HepG2 (cell line): ENCODE results near the gene SLC24A4. TPM values are rescaled to one million over a fixed set of nuclear protein-coding genes. Genes with fewer than 3 reads are reported as not detected.

Experiments used
- ATAC-seq: fragments of 200-7000 bp; cut with Tn5 transposase; 3 replicates; pipeline ENCODE4 v1.9.1; 2020; ENCODE audit warnings: mild to moderate bottlenecking, moderate library complexity
- BruUV-seq: library from RNA; stranded (reverse); fragments of 400-500 nt; replicated peaks from 2 replicates; lab custom pipeline; 2021; lab: Mats Ljungman, UMichigan
- CTCF ChIA-PET: fragments of 300-600 bp; formaldehyde crosslinking; extraction: SDS; loops from one replicate; lab custom pipeline; 2021; ENCODE audit warnings: low total read pairs, inconsistent platforms, low intra/inter-chr PET ratio; lab: Yijun Ruan, JAX
- POLR2A ChIA-PET: fragments of 350-600 bp; sonication (Branson Sonifier 250); formaldehyde crosslinking; loops from one replicate; lab custom pipeline; 2020; ENCODE audit warnings: antibody characterized with exemption, inconsistent platforms; lab: Yijun Ruan, JAX
- DNase-seq: peaks from one replicate; pipeline ENCODE4 v3.0.0-alpha.2; 2015; ENCODE audit warnings: low spot score
- FAIRE-seq: peaks from 3 replicates; lab custom pipeline; 2011; peaks lifted over from hg19 to GRCh38; lab: Jason Lieb, UNC
- H2AFZ ChIP-seq: one replicate; pipeline ENCODE4 v1.6.1; 2011; ENCODE audit warnings: low read length, inconsistent platforms
- H3K27ac ChIP-seq: fragments of 300-600 bp; 3 replicates; pipeline ENCODE4 v1.8.0; 2011; ENCODE audit warnings: mixed run types, mild to moderate bottlenecking, mixed read lengths, low read length, inconsistent platforms; ENCODE audit not compliant: insufficient read depth; ENCODE audit errors: extremely low read length
- H3K27me3 ChIP-seq, 2 experiments: fragments of 200-600 bp in 1 of 2; 2 replicates in 1 of 2; 3 replicates in 1 of 2; pipeline versions ENCODE4 v1.6.0 to v1.8.0; 2011; ENCODE audit warnings: low read length in 2 of 2, mild to moderate bottlenecking in 2 of 2, moderate library complexity in 2 of 2, inconsistent platforms in 1 of 2; ENCODE audit not compliant: insufficient read depth in 2 of 2, control insufficient read depth in 1 of 2
- H3K36me3 ChIP-seq, 2 experiments: fragments of 200-600 bp in 1 of 2; replicated peaks in 1 of 2; 2 replicates in 1 of 2; 3 replicates in 1 of 2; pipeline versions ENCODE4 v1.5.1 to v1.8.0; 2011; ENCODE audit warnings: low read length in 2 of 2, inconsistent platforms in 1 of 2; ENCODE audit not compliant: insufficient read depth in 2 of 2, control insufficient read depth in 1 of 2
- H3K4me1 ChIP-seq: 2 replicates; pipeline ENCODE4 v1.5.1; 2012; ENCODE audit warnings: low read length, inconsistent platforms; ENCODE audit not compliant: insufficient read depth
- H3K4me2 ChIP-seq: 2 replicates; pipeline ENCODE4 v1.6.0; 2011; ENCODE audit warnings: low read depth, low read length, inconsistent platforms
- H3K4me3 ChIP-seq, 3 experiments: fragments of 200-600 bp in 1 of 3; sonication (generic), shearing (Covaris generic) in 1 of 3; replicated peaks in 1 of 3; 2 replicates each; pipeline ENCODE4 v1.5.1; 2011 to 2016; ENCODE audit warnings: low read length in 3 of 3, inconsistent platforms in 2 of 3, low read depth in 2 of 3, mild to moderate bottlenecking in 2 of 3, control low read depth in 1 of 3, mixed read lengths in 1 of 3; ENCODE audit not compliant: insufficient read depth in 1 of 3
- H3K79me2 ChIP-seq: one replicate; pipeline ENCODE4 v1.6.1; 2011; ENCODE audit warnings: low read length, inconsistent platforms; ENCODE audit not compliant: insufficient read depth
- H3K9ac ChIP-seq: 2 replicates; pipeline ENCODE4 v1.6.0; 2011; ENCODE audit warnings: mild to moderate bottlenecking, low read depth, low read length, inconsistent platforms; ENCODE audit not compliant: insufficient read depth
- H3K9me3 ChIP-seq: 2 replicates; pipeline ENCODE4 v1.5.1; 2012; ENCODE audit warnings: mild to moderate bottlenecking, low read length
- H4K20me1 ChIP-seq: 2 replicates; pipeline ENCODE4 v1.6.0; 2011; ENCODE audit warnings: inconsistent platforms, mild to moderate bottlenecking, low read length, moderate library complexity; ENCODE audit not compliant: insufficient read depth
- CEBPZ ChIP-seq: IDR thresholded peaks from 2 replicates; pipeline ENCODE4 v1.6.1; 2012; ENCODE audit warnings: low read length, improper control_type of control experiment
- KDM4B ChIP-seq: sonication (generic); formaldehyde crosslinking; IDR thresholded peaks from 2 replicates; pipeline ENCODE4 v1.4.0; 2020; ENCODE audit warnings: missing genetic modification reagents
- LRRFIP1 ChIP-seq: sonication (generic); formaldehyde crosslinking; conservative IDR thresholded peaks from 2 replicates; pipeline ENCODE4 v1.4.0; 2020; ENCODE audit warnings: missing genetic modification reagents
- ZBTB20 ChIP-seq: sonication (generic); formaldehyde crosslinking; IDR thresholded peaks from 2 replicates; pipeline ENCODE4 v1.8.1; 2023; ENCODE audit warnings: missing genetic modification reagents, low read depth, mild to moderate bottlenecking, borderline replicate concordance
- ZNF207 ChIP-seq: fragments of 450-650 bp; IDR thresholded peaks from 2 replicates; pipeline ENCODE4 v1.6.1; 2016; ENCODE audit warnings: antibody characterized with exemption, borderline replicate concordance
- ZNF512 ChIP-seq: sonication (generic); formaldehyde crosslinking; IDR thresholded peaks from 2 replicates; pipeline ENCODE4 v1.4.0; 2020; ENCODE audit warnings: mild to moderate bottlenecking, missing genetic modification reagents
- ZNF7 ChIP-seq: IDR thresholded peaks from 2 replicates; pipeline ENCODE4 v1.6.1; 2016; ENCODE audit warnings: missing biosample characterization, missing genetic modification reagents
- WGBS: methylation state at CpG from one replicate; pipeline ENCODE4 v1.1.6; 2017; ENCODE audit warnings: low lambda C conversion rate; 5-methylcytosine and 5-hydroxymethylcytosine counted together
- in situ Hi-C: cut with HindIII; loops from 2 replicates; pipeline ENCODE4 v1.10.0; 2017; ENCODE audit warnings: low pct_unique_long_range_greater_than_20kb; ENCODE audit not compliant: extremely low pct_ligation_motif_present
- intact Hi-C: fragments of 100-400 bp; cut with micrococcal nuclease; formaldehyde crosslinking; loops from one replicate; pipeline ENCODE4 v1.10.0; 2022; ENCODE audit not compliant: unreplicated experiment
- polyA plus RNA-seq, 8 experiments: library from polyadenylated mRNA; depleted of rRNA in 3 of 8; stranded (reverse) in 7 of 8; unstranded in 1 of 8; fragments of >200 nt; fragmentation: Illumina TruSeq in 4 of 8; extraction: Trizol in 4 of 8; gene quantifications; 2 replicates each; pipeline versions ENCODE4 v1.2.1 to v1.2.3, GENCODE V29; 2011 to 2016; ENCODE audit warnings: low read depth in 4 of 8, missing spikeins in 1 of 8, mixed read lengths in 1 of 8; ENCODE audit not compliant: insufficient read depth in 1 of 8
- total RNA-seq, 5 experiments: library from RNA; depleted of rRNA; stranded (reverse); fragments of >200 nt; fragmentation: Illumina TruSeq; extraction: Trizol; gene quantifications; 2 replicates each; pipeline ENCODE4 v1.2.3, GENCODE V29; 2016; ENCODE audit warnings: low read depth in 1 of 5
- TF ChIP-seq, protein P1 (sequence below): sonication (generic); formaldehyde crosslinking; IDR thresholded peaks from 2 replicates; pipeline ENCODE4 v1.4.0; 2020; ENCODE audit warnings: missing genetic modification reagents
- TF ChIP-seq, protein P2 (sequence below): sonication (generic); formaldehyde crosslinking; IDR thresholded peaks from 2 replicates; pipeline ENCODE4 v1.4.0; 2020; ENCODE audit warnings: low read depth, mild to moderate bottlenecking, missing genetic modification reagents

SLC24A4 gene
- total and polyA plus RNA-seq, 2 of the 13 experiments (the other 11 are each of a cell fraction or from before 2014, with no cell fraction given), result not detected

GRCh38 chr14:92427096-92427495 is 104.1 kb downstream of the SLC24A4 start (continued):
- no peak for TF ChIP-seq CEBPZ
- TF ChIP-seq, protein P1, sequence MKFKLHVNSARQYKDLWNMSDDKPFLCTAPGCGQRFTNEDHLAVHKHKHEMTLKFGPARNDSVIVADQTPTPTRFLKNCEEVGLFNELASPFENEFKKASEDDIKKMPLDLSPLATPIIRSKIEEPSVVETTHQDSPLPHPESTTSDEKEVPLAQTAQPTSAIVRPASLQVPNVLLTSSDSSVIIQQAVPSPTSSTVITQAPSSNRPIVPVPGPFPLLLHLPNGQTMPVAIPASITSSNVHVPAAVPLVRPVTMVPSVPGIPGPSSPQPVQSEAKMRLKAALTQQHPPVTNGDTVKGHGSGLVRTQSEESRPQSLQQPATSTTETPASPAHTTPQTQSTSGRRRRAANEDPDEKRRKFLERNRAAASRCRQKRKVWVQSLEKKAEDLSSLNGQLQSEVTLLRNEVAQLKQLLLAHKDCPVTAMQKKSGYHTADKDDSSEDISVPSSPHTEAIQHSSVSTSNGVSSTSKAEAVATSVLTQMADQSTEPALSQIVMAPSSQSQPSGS (CRISPR knock-in tag), result no peak
- TF ChIP-seq ZNF512 (CRISPR knock-in tag), result no peak
- TF ChIP-seq ZNF7 (CRISPR knock-in tag), result no peak

DNA sequence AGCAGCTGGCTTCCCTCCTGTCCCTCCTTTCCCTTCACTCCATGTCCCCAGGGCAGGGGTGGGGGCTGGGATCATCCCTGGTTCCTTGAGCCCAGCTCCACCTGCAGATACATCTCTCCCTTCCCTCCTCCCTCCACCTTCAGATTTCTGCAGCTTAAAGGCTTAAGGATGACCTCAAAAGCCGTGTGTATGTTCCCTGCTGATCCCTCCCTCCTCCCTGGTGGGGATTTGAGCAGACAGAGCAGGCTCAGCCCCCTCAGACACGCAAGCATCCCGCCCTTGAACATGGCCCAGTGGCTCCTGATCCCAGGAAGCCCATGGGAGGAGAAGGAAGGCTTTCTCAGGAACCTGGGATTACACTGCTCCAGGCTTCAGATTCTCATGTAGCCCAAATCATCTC is 107.7 kb downstream of the SLC24A4 start:
- Histone ChIP-seq H3K36me3 (no peaks in the 10 kb centered on the region), H3K4me1 (no peaks in the 10 kb centered on the region), H3K79me2 (no peaks in the 10 kb centered on the region), H3K27me3 (peaks cover 0 to 43% of the 10 kb centered on the region in 2 experiments; a peak in 4 of 5 replicates), H3K27ac (no peak overlapping the region), H4K20me1 (no peaks in the 10 kb centered on the region), H3K4me3 (no peak overlapping the region), H3K4me2 (no peak overlapping the region), H2AFZ (no peak overlapping the region), H3K9me3 (no peaks in the 10 kb centered on the region), H3K9ac (no peak overlapping the region)
- DNase-seq (no peak), FAIRE-seq (no peak), ATAC-seq (no peak)
- intact Hi-C loops (no loop called here), in situ Hi-C loops (no loop called here)
- no TSS peak for BruUV-seq
- CTCF ChIA-PET, result no interaction called here
- POLR2A ChIA-PET, result no interaction called here
- 4% methylated on average over 3 of the region's 3 CpGs for WGBS
- TF ChIP-seq ZBTB20 (CRISPR knock-in tag), result no peak
- TF ChIP-seq, protein P2, sequence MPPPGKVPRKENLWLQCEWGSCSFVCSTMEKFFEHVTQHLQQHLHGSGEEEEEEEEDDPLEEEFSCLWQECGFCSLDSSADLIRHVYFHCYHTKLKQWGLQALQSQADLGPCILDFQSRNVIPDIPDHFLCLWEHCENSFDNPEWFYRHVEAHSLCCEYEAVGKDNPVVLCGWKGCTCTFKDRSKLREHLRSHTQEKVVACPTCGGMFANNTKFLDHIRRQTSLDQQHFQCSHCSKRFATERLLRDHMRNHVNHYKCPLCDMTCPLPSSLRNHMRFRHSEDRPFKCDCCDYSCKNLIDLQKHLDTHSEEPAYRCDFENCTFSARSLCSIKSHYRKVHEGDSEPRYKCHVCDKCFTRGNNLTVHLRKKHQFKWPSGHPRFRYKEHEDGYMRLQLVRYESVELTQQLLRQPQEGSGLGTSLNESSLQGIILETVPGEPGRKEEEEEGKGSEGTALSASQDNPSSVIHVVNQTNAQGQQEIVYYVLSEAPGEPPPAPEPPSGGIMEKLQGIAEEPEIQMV (CRISPR knock-in tag), result no peak
- TF ChIP-seq LRRFIP1 (CRISPR knock-in tag), result no peak
- no peak for TF ChIP-seq ZNF207
- TF ChIP-seq KDM4B, result no peak
